IPS-15b (cell line): ENCODE measurements around the gene CBY1.

ENCODE experiments used
- H3K27me3 ChIP-seq: one replicate; pipeline ENCODE4 v1.6.1; 2013; ENCODE audit warnings: low read length; ENCODE audit not compliant: control insufficient read depth, insufficient read depth
- H3K36me3 ChIP-seq: one replicate; pipeline ENCODE4 v1.6.1; 2013; ENCODE audit warnings: low read length; ENCODE audit not compliant: control insufficient read depth, insufficient read depth
- H3K4me1 ChIP-seq: one replicate; pipeline ENCODE4 v1.6.1; 2013; ENCODE audit warnings: mild to moderate bottlenecking, low read length; ENCODE audit not compliant: control insufficient read depth, insufficient read depth
- H3K4me3 ChIP-seq: one replicate; pipeline ENCODE4 v1.5.1; 2013; ENCODE audit warnings: low read depth, low read length
- H3K9ac ChIP-seq: one replicate; pipeline ENCODE4 v1.6.1; 2013; ENCODE audit warnings: low read depth, mild to moderate bottlenecking, low read length
- H3K9me3 ChIP-seq: one replicate; pipeline ENCODE4 v1.6.1; 2013; ENCODE audit warnings: mild to moderate bottlenecking, low read length; ENCODE audit not compliant: control insufficient read depth, insufficient read depth

The CBY1 gene

DNA sequence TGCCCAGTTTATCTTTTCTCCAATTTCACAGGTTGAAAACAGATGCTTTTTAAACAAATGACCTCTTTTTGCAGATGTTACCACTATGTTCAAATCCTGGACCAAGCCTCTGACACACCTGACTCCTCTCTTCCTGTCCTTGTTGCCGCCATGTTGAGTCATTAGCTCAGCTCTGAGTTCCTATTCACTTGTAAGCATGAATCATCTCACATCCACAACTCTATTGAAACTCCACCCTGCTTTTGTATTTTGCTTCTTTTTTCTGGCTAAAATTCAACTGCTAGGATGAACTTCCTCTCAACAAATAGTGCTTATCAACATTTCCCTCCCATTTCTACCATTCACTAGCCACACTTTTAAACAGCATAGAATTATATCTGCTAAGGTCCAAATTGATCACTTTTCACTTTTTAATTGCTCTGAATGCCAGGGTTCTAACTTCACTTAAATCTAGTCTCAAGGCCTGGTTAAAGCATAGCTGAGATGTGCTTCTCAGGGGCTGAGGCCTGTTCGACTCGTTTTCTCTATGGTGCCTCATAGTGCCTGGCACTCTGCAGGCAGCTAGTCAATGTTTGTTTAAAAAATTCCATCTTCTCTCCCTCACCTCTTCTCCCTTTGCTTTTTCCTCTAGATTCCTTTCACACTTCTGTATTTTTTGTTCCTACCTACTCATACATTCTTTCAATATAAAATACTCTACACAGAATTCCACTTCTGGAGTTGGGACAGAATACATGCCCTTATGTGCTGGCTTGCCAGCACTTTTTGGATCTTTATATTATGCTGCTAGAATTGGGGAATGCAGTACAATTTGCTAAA lies 40.4 kb downstream of the CBY1 start:
- Histone ChIP-seq H3K4me1 (peaks cover 5% of the 10 kb centered on the region), H3K4me3 (no peak overlapping the region), H3K36me3 (no peaks in the 10 kb centered on the region), H3K27me3 (no peaks in the 10 kb centered on the region), H3K9me3 (no peaks in the 10 kb centered on the region), H3K9ac (no peak overlapping the region)

DNA sequence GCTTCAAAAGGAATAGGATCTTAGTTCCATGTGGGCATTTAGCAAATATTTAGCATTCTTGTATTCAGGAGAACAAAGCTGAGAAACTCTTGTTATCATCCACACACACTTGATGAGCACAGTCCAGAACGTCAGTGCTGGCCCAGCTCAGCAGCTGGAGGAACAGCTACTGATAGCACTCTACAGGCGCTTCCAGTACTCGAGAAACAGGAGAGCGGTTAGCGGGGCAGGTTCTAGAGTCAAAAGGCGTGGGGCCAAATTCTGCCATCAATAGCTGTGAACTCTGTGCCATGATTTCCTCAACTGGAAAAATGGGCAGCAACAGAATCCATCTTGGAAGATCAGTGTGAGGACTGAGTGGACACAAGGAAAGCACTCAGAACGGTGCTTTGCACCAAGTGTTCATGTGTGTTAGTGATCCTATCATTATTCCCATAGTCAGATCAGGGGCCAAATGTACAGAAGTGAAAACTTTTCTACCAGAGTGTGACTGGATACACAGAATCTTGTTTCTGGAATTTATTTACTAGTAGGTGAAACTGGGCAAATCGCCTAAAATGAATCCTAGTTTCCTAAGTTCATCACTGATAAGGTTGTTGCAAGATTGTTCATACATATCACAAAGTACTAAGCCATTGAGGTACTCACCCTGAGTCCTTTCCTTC lies 41.1 kb downstream of the CBY1 start:
- peaks cover 7% of the 10 kb centered on the region for H3K4me1 ChIP-seq
- no peak overlapping the region for H3K4me3 ChIP-seq
- H3K36me3 ChIP-seq: no peaks in the 10 kb centered on the region
- no peaks in the 10 kb centered on the region for H3K9me3 ChIP-seq
- no peaks in the 10 kb centered on the region for H3K27me3 ChIP-seq
- H3K9ac ChIP-seq: no peak overlapping the region

DNA sequence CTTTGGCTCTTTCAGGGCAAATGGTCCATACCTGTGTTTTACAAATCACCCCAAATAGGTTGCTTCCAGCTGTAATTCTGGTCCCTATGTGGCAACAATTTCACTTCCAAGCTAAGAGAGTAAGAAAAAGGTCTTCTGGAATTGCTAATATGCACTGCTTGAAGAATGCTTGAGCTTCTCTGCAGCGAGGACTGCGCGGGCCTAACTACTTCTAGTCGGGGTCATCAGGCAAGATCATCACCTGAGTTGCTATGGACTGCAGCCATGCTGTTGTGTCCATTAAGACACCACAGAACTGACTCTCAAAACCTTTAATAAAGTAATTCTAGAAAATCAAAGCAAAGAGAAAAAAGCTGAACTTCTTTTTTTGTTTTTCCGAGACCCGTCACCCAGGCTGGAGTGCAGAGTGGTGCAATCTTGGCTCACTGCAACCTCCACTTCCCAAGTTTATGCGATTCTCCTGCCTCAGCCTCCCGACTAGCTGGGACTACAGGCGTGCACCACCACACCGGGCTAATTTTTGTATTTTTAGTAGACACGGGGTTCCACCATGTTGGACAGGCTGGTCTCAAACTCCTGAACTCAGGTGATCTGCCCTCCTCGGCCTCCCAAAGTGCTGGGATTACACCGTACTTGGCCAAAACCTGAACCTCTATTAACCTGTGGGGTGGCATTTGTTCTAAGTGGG lies 42.1 kb downstream of the CBY1 start:
- H3K27me3 ChIP-seq: no peaks in the 10 kb centered on the region
- H3K9me3 ChIP-seq: no peaks in the 10 kb centered on the region
- H3K36me3 ChIP-seq: no peaks in the 10 kb centered on the region
- peak overlapping the region; percentile 89 for H3K4me3 ChIP-seq
- H3K4me1 ChIP-seq: peaks cover 13% of the 10 kb centered on the region
- H3K9ac ChIP-seq: no peak overlapping the region

DNA sequence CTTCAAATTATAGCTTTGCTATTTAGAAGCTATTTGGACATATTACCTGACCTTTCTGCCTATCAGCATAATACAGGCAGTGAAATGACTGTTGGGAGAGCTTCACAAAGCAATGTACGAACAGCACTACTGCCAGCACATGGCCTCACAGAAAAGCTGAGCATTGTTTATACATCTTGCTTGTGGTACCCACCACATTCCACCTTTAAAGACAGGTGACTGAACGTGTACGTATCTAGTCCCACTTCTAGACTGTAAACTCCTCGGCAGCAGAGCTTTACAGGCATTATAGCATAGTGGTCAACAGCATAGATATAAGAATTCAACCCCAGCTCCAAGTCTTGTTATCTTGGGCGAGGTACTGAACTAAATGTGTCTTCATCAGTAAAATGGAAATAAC lies 42.7 kb downstream of the CBY1 start:
- H3K36me3 ChIP-seq: no peaks in the 10 kb centered on the region
- no peaks in the 10 kb centered on the region for H3K27me3 ChIP-seq
- H3K9me3 ChIP-seq: no peaks in the 10 kb centered on the region
- no peak overlapping the region for H3K9ac ChIP-seq
- H3K4me3 ChIP-seq: peak overlapping the region; percentile 89
- peaks cover 13% of the 10 kb centered on the region for H3K4me1 ChIP-seq

DNA sequence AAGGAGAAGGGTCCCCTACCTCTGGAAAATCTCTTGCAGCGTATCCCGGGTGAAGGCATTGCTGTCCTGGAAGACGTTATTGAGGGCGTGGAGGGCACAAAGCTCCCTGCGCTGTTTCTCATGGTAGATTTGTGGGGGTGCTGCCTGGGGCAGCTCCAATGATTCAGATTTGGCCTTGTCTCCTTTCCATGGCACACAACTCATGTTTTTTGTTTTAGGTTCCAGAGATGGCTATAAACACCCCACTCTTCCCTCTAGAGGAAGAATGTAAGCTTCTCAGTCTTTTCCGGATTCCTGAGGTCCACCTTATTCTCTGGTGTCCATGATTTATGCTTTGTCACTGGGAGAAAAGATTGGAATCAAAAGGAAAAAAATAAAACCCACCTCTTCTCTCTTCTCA lies 43.3 kb downstream of the CBY1 start:
- H3K4me1 ChIP-seq: peaks cover 15% of the 10 kb centered on the region
- H3K27me3 ChIP-seq: no peaks in the 10 kb centered on the region
- H3K4me3 ChIP-seq: peak overlapping the region; percentile 89
- no peaks in the 10 kb centered on the region for H3K9me3 ChIP-seq
- H3K36me3 ChIP-seq: no peaks in the 10 kb centered on the region
- peak overlapping the region; percentile 79 for H3K9ac ChIP-seq

DNA sequence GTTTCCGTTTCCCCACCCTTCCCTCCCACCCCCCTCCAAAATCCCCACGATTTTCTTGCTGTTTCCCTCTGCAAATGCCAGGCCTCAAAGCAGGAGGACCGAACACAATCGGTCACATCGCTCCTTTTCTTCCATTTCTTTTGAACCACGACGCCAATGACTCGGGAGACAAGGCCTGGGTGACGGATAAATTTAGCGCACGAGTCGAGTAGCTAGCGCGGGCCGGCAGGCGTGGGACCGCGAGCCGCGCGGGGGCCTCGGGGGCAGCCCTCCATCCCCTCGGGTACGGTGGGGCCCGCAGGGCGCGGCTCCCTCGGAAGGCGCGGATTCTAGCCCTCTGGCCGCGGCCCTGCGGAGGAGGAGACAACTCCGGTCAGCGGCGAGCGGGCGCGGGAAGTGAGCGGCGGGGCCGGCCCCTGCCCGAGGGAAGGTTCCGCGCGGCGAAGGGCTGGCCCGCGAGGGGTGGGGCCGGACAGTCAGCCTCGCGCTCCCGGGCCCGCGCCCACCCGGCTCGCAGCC lies 43.9 kb downstream of the CBY1 start:
- H3K4me3 ChIP-seq: peak overlapping the region; percentile 89

DNA sequence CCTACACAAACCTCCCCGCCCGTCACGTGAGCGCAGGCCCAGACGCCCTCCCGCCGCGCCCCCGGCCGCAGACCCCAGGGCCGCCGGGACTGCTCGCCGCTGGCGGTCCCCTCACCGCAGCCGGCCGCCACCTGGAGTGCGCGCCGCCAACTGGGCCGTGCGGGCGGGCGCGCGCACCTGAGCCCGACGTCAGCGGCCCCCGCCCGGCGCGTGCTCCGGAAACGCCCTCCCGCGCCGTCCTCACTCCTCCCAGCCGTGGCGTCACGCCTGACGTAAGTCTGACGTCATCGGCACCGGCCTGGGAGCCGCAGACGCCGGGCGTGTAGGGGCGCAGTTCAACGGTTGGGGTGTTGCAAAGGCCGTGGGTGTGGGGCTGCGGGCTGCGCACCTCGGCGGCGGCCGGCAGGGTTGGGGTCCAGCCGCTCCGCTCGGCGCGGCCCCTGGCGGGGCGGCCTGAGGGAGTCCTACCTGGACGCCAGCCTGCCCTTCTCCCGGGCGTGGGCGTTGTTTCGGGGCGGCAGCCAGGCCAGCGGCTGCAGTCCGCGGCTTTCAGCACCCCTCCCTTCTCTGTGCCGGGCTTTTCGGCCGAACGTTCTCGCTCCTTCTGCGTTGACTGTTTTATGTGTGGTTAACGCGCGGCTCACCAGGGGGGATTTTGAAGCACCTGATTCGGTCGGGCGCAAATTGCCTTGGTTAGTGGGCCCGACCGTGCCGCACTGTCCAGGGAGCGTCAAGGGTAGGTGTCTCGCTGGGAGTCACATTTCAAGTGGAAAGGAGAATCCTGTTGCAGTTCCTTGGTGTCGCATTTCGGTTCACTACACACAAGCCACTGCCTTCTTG lies 44.6 kb downstream of the CBY1 start, which contains the start of gene JOSD1:
Gene JOSD1 (minus strand): TSS at position 155 of the 840 bp plus-strand sequence. CDS start 956 bp downstream, outside the sequence.
- no peaks in the 10 kb centered on the region for H3K9me3 ChIP-seq
- H3K36me3 ChIP-seq: no peaks in the 10 kb centered on the region
- H3K9ac ChIP-seq: peak within 1 kb of the TSS; percentile 81
- peaks cover 18% of the 10 kb centered on the region for H3K4me1 ChIP-seq
- H3K4me3 ChIP-seq: peak within 1 kb of the TSS; percentile 89
- no peaks in the 10 kb centered on the region for H3K27me3 ChIP-seq

More for the DNA sequence above, 43.9 kb downstream of the CBY1 start:
- Histone ChIP-seq H3K27me3 (no peaks in the 10 kb centered on the region), H3K9me3 (no peaks in the 10 kb centered on the region), H3K4me1 (peaks cover 18% of the 10 kb centered on the region), H3K9ac (peak overlapping the region; percentile 79), H3K36me3 (no peaks in the 10 kb centered on the region)

DNA sequence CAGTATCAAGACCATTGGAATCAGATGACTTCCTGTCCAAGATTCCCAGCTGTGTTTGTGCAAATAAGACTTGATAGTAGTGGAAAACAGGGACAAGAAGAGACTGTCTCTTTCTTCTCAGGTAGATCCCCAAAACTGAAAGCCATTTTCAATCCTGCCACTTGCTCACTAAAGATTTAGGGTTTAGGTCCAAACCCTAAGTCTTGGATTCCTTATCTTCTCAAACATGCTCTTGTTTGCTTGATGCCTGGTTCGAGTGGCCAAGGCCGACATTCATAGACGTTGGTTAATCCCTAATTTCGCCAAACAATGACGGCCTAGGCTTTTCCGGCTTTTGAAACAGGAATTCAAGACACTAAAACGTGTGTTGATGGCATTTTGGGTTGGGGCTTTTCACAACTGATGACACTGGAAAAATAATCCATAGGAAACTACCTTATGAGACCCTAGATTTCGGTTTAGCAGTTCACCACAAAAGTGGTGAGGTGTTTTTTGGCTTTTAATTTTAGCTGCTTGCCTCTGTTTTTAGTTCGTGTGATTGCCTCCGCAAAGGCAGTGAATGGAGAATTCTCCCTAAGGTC lies 48.3 kb downstream of the CBY1 start:
- Histone ChIP-seq H3K36me3 (no peaks in the 10 kb centered on the region), H3K4me3 (peak overlapping the region; percentile 45), H3K9me3 (no peaks in the 10 kb centered on the region), H3K9ac (no peak overlapping the region), H3K4me1 (peaks cover 26% of the 10 kb centered on the region), H3K27me3 (no peaks in the 10 kb centered on the region)

DNA sequence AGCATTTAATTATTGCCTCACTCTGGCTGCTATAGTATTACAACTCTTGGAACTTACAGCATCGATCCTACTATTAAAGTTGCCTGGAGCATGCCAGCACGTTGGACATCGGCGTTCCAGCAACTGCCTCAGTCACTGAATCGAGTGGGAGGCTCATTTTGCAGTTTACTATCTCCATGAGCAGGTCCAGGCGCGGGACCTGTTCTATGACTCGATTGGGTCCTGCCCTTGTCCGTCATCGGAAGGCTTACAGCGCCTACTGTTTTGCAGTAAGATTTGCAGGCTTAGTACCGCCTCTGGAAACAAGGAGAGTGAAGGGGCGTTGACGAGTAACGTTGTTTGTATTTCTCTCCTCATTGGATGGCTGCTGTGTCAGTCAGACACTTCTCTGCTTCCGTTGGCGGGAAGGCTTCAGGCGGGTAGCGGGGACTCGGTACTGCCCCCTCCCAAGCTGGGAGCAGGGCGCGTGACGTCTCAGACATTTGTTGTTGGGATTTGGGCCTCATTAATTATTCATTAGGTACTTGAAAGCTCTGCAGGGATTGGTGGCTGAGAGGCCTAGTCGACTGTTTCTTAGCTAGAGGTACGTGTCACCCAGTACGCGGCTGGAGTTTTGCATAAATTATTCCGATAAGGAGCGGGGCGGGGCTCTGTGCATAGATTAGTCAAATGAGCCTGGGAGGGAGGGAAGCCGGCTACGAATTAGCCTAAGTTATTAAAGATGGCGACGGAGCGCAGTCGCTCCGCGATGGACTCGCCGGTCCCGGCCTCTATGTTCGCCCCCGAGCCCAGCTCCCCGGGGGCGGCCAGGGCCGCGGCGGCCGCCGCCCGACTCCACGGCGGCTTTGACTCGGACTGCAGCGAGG lies 49.0 kb downstream of the CBY1 start, which contains the start of gene GTPBP1:
Gene GTPBP1 (plus strand): TSS at position 710 of the 866 bp plus-strand sequence. CDS start 12 bp downstream, at position 722.
- H3K4me1 ChIP-seq: peaks cover 26% of the 10 kb centered on the region
- H3K4me3 ChIP-seq: peak within 1 kb of the TSS; percentile 82
- no peaks in the 10 kb centered on the region for H3K36me3 ChIP-seq
- H3K9ac ChIP-seq: peak within 1 kb of the TSS; percentile 87
- H3K27me3 ChIP-seq: no peaks in the 10 kb centered on the region
- no peaks in the 10 kb centered on the region for H3K9me3 ChIP-seq
